T-helper 2 cell treated with Interferon-gamma antibody and Interleukin-4, amounts not matched to agents 100 ng/mL and 5 ng/mL, for 36 hours (primary cell): ENCODE measurements around the gene ZNF124. TPM values are rescaled to one million over a fixed set of nuclear protein-coding genes. Genes with fewer than 3 reads are reported as not detected.

Experiments
- intact Hi-C: fragments of 100-400 bp; cut with micrococcal nuclease; formaldehyde crosslinking; loops from one replicate; pipeline ENCODE4 v1.15.1; 2023
- total RNA-seq: library from RNA; stranded (reverse); gene quantifications from 2 replicates; pipeline ENCODE4 v1.2.3, GENCODE V29; 2022

ZNF124 gene
- total RNA-seq, 1 donor from 2014 or later, result 18.8 TPM

DNA sequence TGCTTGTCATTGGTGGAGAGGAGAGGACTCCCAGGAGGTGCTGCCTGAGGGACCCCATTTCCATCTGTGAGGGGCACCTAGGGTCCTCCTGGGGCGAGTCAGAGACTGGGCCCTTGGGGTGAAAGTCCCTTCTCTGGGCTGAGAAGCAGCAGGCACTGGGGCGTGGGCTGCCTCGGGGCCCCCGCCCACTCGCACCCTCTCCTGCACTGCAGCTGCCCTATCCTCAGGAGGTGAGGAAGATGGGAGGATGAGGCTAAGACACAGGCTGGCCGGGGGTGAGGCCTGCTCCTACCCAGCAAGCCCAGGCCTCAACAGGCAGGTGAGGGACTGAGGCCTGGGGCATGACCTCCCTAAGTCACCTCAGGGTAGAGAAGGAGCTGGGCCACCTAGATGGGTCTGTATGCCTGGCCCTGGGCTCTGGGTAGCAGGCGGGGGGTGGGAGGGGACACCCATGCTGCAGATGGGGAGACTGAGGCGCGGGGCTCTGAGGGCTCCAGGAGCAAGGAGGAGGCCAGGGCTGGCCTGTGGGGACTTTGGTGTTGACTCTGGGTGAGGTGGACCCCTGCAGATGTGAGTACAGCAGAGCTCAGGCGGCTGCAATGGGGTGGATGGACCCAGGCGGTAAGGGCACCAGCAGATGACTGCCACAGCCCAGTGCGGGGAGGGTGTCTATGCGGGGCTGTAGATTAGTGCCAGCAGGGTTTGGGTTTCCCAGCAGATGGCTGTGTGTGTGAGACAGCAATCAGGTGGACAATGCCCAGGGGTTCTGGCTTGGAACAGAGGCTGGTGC, 57.3 kb downstream of the ZNF124 start:
- intact Hi-C loops, result no loop called here

DNA sequence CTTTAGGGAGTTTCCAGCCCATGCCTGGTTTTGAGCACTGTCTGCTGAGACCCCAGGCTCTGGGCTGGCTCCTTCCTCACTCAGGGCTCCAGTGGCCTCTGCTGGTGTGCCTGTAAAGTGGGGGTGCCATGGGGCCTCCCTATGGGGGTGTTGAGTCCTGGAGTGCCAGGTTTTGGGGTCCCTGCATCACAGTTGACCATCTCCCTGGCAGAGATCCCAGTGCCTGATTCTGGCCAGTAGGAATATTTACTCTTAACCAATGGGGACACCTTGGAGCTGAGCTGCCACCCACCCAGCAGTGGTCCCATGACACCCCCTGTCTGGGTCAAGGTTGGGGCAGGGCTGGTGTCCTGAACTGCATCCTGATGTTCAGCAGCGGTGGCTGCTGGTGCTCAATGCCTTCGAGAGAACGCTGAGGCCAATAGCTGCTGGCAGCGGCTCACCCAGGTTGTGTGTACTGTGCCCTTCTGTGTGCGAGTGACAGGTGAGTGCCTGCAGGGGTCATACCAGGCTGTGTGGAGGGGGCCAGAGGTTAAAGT, 58.0 kb downstream of the ZNF124 start:
- intact Hi-C loops, result no loop called here

DNA sequence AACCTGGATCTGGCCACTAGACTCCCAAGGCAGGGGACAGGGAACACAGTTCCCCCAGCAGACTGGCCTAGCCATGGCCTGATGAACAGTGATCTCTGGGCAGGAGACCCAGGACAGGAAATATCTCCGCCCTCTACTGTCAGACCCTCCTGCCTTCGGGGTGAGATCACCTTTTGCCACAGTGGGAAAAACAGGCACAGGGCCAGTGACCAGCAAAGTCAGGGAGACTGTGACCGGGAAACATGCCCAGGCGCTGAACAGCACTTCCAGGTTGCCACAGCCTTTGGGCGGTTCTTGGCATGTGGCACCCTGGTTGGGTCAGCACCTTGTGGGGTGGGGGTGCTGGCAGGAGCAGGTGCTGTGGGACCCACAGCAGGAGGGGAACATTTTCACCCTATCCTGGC, 58.7 kb downstream of the ZNF124 start:
- intact Hi-C loops, result no loop called here

DNA sequence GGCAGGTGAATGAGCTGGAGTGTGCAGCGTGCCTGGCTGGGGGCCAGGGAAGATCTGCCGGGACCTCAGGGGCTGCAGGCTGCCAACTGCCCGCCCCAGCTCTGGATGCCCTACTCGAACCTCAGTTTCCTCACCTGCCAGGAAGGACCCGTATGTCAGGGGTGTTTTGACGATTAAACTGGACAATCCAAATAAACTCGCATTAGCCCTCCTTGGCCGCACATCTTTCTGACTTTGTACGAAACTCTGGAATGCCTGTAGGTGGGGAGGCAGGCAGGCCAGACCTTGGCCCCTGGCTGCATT, 59.4 kb downstream of the ZNF124 start:
- intact Hi-C loops, result no loop called here

DNA sequence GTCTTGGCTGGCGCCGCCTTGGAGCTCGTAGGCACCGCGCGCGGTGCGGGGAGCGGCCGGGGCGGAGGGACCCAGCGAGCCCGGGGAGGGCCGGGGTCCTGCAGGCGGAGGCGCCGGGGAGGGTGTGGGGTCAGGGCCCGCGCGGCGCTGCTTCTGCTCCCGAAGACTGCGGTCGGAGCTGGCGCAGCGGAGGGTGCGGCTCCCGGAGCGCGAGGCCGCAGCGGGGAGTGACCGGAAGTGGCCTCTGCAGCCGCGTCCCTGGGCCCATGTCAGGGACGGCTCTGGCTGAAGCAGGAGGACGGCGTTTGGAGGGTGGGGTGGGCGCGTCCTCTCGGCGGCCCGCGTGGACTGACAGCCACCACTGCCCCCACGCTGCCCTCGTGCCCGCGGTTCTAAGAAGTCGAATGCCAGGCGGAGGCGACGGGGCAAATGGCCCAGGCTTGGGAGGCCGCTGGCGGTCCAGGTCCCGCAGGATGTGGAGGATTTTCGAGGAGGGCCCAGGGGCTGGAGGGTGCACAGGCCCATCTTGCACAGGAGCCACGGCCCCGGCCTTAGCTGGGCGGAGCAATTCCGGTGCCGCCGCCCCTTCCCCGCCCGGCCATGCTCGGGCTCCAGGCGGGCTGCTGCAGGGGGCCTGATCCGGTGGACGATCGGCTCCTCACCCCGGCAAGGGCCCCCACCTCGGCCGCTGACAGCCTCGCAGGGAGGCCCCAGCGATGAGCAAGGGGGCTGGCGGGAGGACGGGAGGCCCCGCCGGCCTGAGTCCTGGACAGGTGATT, 59.9 kb downstream of the ZNF124 start:
- intact Hi-C loops, result no loop called here

DNA sequence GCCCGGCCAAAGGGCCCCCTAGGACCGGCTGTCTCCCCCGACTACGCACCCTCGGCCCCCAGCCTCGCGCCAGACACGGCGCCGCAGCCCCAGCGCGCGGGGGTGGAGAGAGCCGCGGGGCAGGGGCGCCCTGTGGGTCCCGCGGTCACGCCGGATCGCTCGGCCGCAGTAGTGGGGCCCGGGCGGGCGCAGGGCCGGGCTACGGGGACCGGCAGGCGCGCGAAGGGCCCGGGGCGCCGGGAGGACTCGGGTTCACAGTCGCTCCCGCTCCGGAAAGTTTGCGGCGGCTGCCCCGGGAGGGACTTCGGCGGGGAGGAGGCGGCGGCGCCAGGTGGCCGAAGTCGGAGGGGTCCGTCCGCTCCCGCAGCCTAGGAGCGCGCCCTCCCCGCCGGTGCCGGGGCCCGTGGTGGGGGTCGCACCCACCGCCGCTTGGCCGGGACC, 60.5 kb downstream of the ZNF124 start:
- intact Hi-C loops, result no loop called here

DNA sequence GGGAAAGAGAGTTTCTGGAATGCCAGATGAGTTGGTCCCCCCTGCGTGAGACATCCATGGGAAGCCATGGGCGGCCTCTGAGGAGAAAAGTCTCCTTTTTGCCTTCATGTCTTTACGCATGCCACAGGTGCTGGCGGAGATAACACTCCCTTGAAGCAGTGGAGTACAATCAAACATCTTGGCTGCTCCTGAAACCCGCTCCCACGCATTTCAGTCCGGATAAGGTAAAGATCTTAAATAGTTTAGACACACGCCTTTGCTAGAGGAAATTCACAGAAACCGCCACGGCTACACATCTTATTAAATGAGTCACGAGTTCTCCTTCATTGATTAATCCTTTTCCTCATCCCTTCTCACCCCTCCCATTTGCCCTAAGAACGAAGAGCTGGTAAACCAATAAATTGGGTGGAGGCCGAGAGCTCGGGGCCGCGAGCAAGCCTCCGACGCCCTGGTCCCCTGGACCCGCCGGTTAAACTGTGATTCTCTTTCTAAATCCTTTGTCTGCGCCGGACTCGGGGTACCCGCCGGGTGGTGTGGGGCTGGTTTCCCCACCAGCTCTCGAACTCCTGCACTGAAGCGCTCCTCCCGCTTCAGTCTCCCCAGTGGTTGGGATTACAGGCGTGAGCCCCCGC, 61.1 kb downstream of the ZNF124 start:
- intact Hi-C loops, result no loop called here

DNA sequence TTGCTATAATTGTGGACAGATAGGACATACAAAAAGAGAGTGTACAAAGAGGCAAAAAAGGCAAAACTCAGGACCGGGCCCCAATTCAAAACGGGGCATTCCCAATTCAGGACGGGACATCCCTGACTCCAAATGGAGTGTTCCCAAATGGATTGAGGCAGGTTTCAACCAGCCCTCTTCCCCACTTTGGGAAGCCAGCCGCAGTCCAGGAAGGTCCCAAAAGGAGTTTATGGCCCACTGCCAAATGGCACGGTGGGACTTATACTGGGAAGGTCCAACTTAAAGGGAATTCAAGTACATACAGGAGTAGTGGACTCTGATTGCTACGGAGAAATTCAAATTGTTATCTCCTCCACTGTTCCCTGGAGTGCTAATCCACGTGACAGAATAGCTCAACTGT, 64.1 kb downstream of the ZNF124 start:
- intact Hi-C loops, result loop anchor here (10.0 kb wide), 1 partner anchor 227 kb away; the partner anchor contains the start of gene ZNF496

DNA sequence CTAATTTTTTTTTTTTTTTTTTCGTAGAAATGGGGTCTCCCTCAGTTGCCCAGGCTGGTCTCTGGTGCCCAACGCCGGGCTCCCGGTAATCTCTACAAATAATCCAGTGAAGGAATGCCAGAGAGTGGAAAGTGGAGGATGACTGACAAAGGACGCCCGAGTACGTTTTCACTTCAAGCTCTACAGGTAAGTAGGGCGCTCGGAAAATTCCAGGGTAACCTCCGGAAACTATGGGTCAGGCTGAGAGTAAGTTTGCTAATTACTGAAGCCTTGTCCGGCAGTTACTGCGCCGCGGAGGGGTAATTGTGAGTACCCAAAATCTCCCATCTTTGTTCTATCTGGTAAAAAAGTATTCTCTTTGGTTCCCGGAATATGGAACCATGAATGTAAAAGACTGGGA, 65.9 kb downstream of the ZNF124 start:
- intact Hi-C loops, result loop anchor here (10.0 kb wide), 1 partner anchor 229 kb away; the partner anchor contains the start of gene ZNF496

Other genes starting within 250 kb of the ZNF124 start
- 36.2 and 40.9 TPM in 2 replicates for gene AHCTF1, start 240.1 kb downstream of the ZNF124 start, total RNA-seq
- gene ZNF695, start 164.0 kb downstream of the ZNF124 start, total RNA-seq, result 0.48 and 0.95 TPM in 2 replicates
- 2.0 and 2.2 TPM in 2 replicates for gene ZNF670, start 93.2 kb downstream of the ZNF124 start, total RNA-seq
- gene ZNF669, start 67.7 kb downstream of the ZNF124 start, total RNA-seq, result 9.2 and 9.7 TPM in 2 replicates
- not detected in 2 replicates for gene VN1R5, start 84.1 kb upstream of the ZNF124 start, total RNA-seq
- gene ZNF496, start 159.8 kb upstream of the ZNF124 start, total RNA-seq, result 8.2 and 10.1 TPM in 2 replicates
- 0.18 and 0.57 TPM in 2 replicates for gene NLRP3, start 244.2 kb upstream of the ZNF124 start, total RNA-seq